Smooth muscle cell (in vitro differentiated cells): ENCODE measurements around the gene EYA4. TPM values are rescaled to one million over a fixed set of nuclear protein-coding genes. Genes with fewer than 3 reads are reported as not detected.

Experiments used
- DNase-seq: peaks from one replicate; lab custom pipeline; 2025; ENCODE audit not compliant: unreplicated experiment; lab: John Stamatoyannopoulos, UW
- H2AFZ ChIP-seq: fragments of 200-600 bp; sonication (generic); 2 replicates; pipeline ENCODE4 v1.6.0; 2016; ENCODE audit warnings: antibody characterized with exemption, low read depth, mild to moderate bottlenecking
- H3F3A ChIP-seq: fragments of 200-600 bp; sonication (generic); 2 replicates; pipeline ENCODE4 v1.6.0; 2017; ENCODE audit warnings: antibody characterized with exemption, low read depth
- H3K27ac ChIP-seq: fragments of 200-600 bp; sonication (generic); 2 replicates; pipeline ENCODE4 v1.5.1; 2016; ENCODE audit warnings: low read depth, mild to moderate bottlenecking
- H3K27me3 ChIP-seq: fragments of 200-600 bp; sonication (generic); 2 replicates; pipeline ENCODE4 v1.6.1; 2016; ENCODE audit warnings: low read depth, mild to moderate bottlenecking
- H3K36me3 ChIP-seq: fragments of 200-600 bp; sonication (generic); 2 replicates; pipeline ENCODE4 v1.5.1; 2016; ENCODE audit warnings: low read depth
- H3K4me1 ChIP-seq: fragments of 200-600 bp; sonication (generic); 2 replicates; pipeline ENCODE4 v1.5.1; 2016; ENCODE audit warnings: low read depth
- H3K4me2 ChIP-seq: fragments of 200-600 bp; sonication (generic); 2 replicates; pipeline ENCODE4 v1.6.0; 2016; ENCODE audit warnings: mild to moderate bottlenecking
- H3K4me3 ChIP-seq: fragments of 200-600 bp; sonication (generic); 2 replicates; pipeline ENCODE4 v1.5.1; 2016; ENCODE audit warnings: mild to moderate bottlenecking
- H3K79me2 ChIP-seq: fragments of 200-600 bp; sonication (generic); 2 replicates; pipeline ENCODE4 v1.6.0; 2016; ENCODE audit warnings: low read depth, mild to moderate bottlenecking
- H3K9ac ChIP-seq: fragments of 200-600 bp; sonication (generic); 2 replicates; pipeline ENCODE4 v1.6.0; 2016; ENCODE audit warnings: low read depth
- H3K9me3 ChIP-seq: fragments of 200-600 bp; sonication (generic); replicated peaks from 2 replicates; pipeline ENCODE4 v1.5.1; 2016; ENCODE audit warnings: low read depth
- H4K20me1 ChIP-seq: fragments of 200-600 bp; sonication (generic); 2 replicates; pipeline ENCODE4 v1.6.0; 2016; ENCODE audit warnings: low read depth
- WGBS: methylation state at CpG from one replicate; pipeline ENCODE4 v1.1.7; 2016; ENCODE audit warnings: low lambda C conversion rate; 5-methylcytosine and 5-hydroxymethylcytosine counted together
- polyA plus RNA-seq: library from polyadenylated mRNA; unstranded; fragments of >200 nt; fragmentation: Nextera tagmentation; extraction: Ambion mirVana; gene quantifications from 2 replicates; pipeline ENCODE4 v1.2.1, GENCODE V29; 2016
- total RNA-seq: library from RNA; depleted of rRNA; stranded (reverse); fragments of >200 nt; gene quantifications from 2 replicates; pipeline ENCODE4 v1.2.3, GENCODE V29; 2014
- TF ChIP-seq, protein P1 (sequence below): fragments of 200-600 bp; sonication (generic); IDR thresholded peaks from 2 replicates; pipeline ENCODE4 v1.5.1; 2017; ENCODE audit warnings: borderline replicate concordance, mild to moderate bottlenecking, antibody characterized with exemption; ENCODE audit not compliant: insufficient read depth, poor library complexity, severe bottlenecking

The EYA4 gene
- total and polyA plus RNA-seq, 2 experiments from 2014 or later, result 1.3 TPM; not detected in 1

DNA sequence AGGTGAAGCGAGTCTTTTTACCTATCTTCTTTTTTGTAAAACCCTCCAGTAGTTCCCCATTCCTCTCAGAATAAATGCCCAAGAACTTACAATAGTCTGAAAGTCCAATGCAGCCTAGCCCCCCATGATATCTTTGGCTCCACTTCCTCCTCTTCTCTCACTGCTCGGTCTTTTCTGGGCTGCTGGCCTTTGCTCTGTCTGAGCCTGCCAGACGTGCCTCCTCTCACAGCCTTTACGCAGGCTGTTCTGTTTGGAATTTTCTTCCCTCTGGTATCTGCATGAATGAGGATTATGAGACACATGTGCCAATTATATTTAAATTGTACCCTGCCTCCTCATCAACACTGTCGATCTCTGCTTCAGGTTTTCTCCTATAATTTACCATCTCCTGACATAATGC, 174.1 kb downstream of the EYA4 start:
- Histone ChIP-seq H3F3A (no peaks in the 10 kb centered on the region), H3K9me3 (no peaks in the 10 kb centered on the region), H3K9ac (no peak overlapping the region), H4K20me1 (no peaks in the 10 kb centered on the region), H2AFZ (no peak overlapping the region), H3K4me3 (no peak overlapping the region), H3K4me2 (no peak overlapping the region), H3K4me1 (peaks cover 18% of the 10 kb centered on the region), H3K27ac (no peak overlapping the region), H3K79me2 (no peaks in the 10 kb centered on the region), H3K36me3 (no peaks in the 10 kb centered on the region), H3K27me3 (peaks cover 4% of the 10 kb centered on the region)
- no peak for DNase-seq
- WGBS, result 63% methylated on average over 5 of the region's 5 CpGs
- TF ChIP-seq, protein P1, sequence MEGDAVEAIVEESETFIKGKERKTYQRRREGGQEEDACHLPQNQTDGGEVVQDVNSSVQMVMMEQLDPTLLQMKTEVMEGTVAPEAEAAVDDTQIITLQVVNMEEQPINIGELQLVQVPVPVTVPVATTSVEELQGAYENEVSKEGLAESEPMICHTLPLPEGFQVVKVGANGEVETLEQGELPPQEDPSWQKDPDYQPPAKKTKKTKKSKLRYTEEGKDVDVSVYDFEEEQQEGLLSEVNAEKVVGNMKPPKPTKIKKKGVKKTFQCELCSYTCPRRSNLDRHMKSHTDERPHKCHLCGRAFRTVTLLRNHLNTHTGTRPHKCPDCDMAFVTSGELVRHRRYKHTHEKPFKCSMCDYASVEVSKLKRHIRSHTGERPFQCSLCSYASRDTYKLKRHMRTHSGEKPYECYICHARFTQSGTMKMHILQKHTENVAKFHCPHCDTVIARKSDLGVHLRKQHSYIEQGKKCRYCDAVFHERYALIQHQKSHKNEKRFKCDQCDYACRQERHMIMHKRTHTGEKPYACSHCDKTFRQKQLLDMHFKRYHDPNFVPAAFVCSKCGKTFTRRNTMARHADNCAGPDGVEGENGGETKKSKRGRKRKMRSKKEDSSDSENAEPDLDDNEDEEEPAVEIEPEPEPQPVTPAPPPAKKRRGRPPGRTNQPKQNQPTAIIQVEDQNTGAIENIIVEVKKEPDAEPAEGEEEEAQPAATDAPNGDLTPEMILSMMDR, result no peak

DNA sequence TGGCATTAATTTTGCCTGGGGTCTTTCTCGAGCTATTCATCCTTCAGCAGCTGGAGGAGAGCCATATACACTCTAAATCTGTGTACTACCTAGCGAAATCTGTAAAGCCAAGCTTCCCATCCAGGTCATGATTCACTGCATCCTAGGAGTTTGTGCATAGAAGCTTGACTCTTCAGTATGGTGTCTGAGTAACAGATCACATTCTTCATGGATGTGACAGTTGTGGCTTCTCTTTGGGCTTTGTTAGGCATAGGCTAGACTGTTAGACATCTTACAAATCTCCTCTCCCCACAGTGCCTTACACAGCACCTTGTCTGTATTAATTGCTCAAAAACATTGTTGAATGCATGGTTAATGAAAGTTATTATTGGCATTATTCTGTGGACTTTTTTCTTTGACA, 177.0 kb downstream of the EYA4 start:
- Histone ChIP-seq H3K27me3 (peaks cover 4% of the 10 kb centered on the region), H3F3A (no peaks in the 10 kb centered on the region), H3K9me3 (no peaks in the 10 kb centered on the region), H3K27ac (no peak overlapping the region), H3K36me3 (no peaks in the 10 kb centered on the region), H3K79me2 (no peaks in the 10 kb centered on the region), H2AFZ (no peak overlapping the region), H3K4me2 (no peak overlapping the region), H3K4me3 (no peak overlapping the region), H4K20me1 (no peaks in the 10 kb centered on the region), H3K9ac (no peak overlapping the region), H3K4me1 (peaks cover 7% of the 10 kb centered on the region)
- 74% methylated on average over 2 of the region's 2 CpGs for WGBS
- DNase-seq, result no peak
- TF ChIP-seq, protein P1, result no peak

DNA sequence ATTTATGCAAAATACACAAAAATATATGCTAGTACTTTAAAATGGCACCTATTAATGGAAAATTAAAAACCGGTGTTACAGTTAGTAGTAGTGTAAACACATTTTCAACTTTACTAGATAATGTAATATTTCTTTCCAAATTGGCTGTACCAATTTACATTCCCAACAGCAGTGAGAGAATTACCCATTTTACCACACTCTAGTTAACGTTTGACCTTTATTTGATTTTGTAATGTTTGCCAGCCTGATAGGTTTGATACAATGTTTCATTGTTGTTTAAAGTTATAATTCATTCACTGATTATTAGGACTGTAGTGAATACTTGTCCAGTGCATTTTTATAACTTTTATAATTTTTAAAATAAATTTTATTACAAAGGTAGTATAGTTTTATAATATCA, 182.1 kb downstream of the EYA4 start:
- Histone ChIP-seq H3F3A (no peaks in the 10 kb centered on the region), H3K36me3 (no peaks in the 10 kb centered on the region), H3K9me3 (no peaks in the 10 kb centered on the region), H3K4me2 (no peak overlapping the region), H3K4me3 (no peak overlapping the region), H3K4me1 (no peaks in the 10 kb centered on the region), H3K9ac (no peak overlapping the region), H3K79me2 (no peaks in the 10 kb centered on the region), H4K20me1 (no peaks in the 10 kb centered on the region), H2AFZ (no peak overlapping the region), H3K27ac (no peak overlapping the region), H3K27me3 (peaks cover 7% of the 10 kb centered on the region)
- TF ChIP-seq, protein P1, result no peak
- WGBS, result 93% methylated on average over 2 of the region's 2 CpGs
- no peak for DNase-seq

DNA sequence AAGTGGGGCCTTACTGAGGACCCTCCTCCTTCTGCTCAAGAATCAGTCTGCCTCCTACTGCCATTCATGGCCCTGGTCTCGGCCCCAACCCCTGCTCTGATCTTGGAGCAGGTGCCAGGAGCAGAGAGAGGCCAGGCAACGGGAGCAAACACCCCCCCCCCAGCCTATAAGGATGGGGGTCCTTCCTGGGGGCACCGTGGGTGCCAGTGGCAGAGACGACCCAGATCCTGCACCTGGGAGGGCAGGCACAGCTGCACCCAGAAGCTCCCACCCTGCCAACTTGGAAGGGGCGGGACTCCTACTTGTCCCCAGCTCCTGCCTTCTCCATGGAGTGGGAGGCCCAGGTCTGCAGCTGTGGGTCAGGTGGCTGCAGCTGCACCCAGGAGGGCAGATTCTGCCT, 183.2 kb downstream of the EYA4 start:
- no peak overlapping the region for H3K4me3 ChIP-seq
- H3K4me2 ChIP-seq, result no peak overlapping the region
- TF ChIP-seq, protein P1, result no peak
- no peaks in the 10 kb centered on the region for H3K9me3 ChIP-seq
- H3F3A ChIP-seq, result no peaks in the 10 kb centered on the region
- H3K27me3 ChIP-seq, result peaks cover 7% of the 10 kb centered on the region
- H3K79me2 ChIP-seq, result no peaks in the 10 kb centered on the region
- no peak overlapping the region for H2AFZ ChIP-seq
- H3K27ac ChIP-seq, result no peak overlapping the region
- DNase-seq, result no peak
- H3K4me1 ChIP-seq, result no peaks in the 10 kb centered on the region
- 94% methylated on average over 5 of the region's 5 CpGs for WGBS
- H3K9ac ChIP-seq, result no peak overlapping the region
- H3K36me3 ChIP-seq, result no peaks in the 10 kb centered on the region
- no peaks in the 10 kb centered on the region for H4K20me1 ChIP-seq
